Measurements from ENCODE around the gene INPP5D. TPM values are rescaled to one million over a fixed set of nuclear protein-coding genes. Genes with fewer than 3 reads are reported as not detected.

The INPP5D gene
- total and polyA plus RNA-seq, 2 of the 13 experiments (the other 11 are each of a cell fraction or from before 2014, with no cell fraction given): 16.7 to 18.0 TPM

DNA sequence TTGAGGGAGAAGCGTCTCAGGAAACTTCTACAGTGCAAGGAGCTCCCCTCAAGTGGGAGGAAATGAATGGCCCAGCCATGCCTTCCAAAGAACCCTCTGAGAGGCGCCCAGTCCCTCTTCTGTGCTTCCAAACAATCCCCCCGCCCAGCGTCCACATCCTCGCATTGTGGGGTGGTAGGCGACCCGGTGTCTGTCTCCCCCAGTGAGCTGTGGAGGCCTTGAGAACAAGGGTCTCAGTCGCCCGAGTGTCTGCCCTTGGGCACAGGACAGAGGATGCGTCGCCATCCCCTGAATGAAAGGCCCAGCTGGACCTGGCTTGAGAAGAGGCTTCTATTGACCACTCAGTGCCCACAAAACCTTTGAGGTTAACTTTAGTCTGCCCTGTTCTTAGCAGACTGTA, 29.7 kb downstream of the INPP5D start:
- ChIA-PET CTCF (ENCODE audit: low intra/inter-chr PET ratio, low total read pairs) (no interaction called here), POLR2A (no interaction called here)
- no peak for TF ChIP-seq ZNF296 (CRISPR knock-in tag; conservative IDR thresholded peaks at IDR 0.05)
- no peak for TF ChIP-seq HES4 (CRISPR knock-in tag; IDR thresholded peaks at IDR 0.05; ENCODE audit: borderline replicate concordance)
- TF ChIP-seq ZNF256 (CRISPR knock-in tag; conservative IDR thresholded peaks at IDR 0.05): no peak
- TF ChIP-seq, protein P1, sequence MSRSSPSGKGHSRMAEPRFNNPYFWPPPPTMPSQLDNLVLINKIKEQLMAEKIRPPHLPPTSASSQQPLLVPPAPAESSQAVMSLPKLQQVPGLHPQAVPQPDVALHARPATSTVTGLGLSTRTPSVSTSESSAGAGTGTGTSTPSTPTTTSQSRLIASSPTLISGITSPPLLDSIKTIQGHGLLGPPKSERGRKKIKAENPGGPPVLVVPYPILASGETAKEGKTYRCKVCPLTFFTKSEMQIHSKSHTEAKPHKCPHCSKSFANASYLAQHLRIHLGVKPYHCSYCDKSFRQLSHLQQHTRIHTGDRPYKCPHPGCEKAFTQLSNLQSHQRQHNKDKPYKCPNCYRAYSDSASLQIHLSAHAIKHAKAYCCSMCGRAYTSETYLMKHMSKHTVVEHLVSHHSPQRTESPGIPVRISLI (CRISPR knock-in tag; IDR thresholded peaks at IDR 0.05; ENCODE audit: borderline replicate concordance): no peak
- TF ChIP-seq FOXA1 (IDR thresholded peaks at IDR 0.05): no peak
- TF ChIP-seq FOXA1 (CRISPR knock-in tag; IDR thresholded peaks at IDR 0.05): no peak
- no peak for TF ChIP-seq DZIP1 (CRISPR knock-in tag; IDR thresholded peaks at IDR 0.05)
- TF ChIP-seq KMT2A (CRISPR knock-in tag; IDR thresholded peaks at IDR 0.05): no peak
- TF ChIP-seq HNF4A (CRISPR knock-in tag; IDR thresholded peaks at IDR 0.05): no peak
- no peak for TF ChIP-seq ZNF12 (CRISPR knock-in tag; IDR thresholded peaks at IDR 0.05)
- TF ChIP-seq KDM4B (CRISPR knock-in tag; IDR thresholded peaks at IDR 0.05): no peak
- no peak for TF ChIP-seq GATAD2A (CRISPR knock-in tag; IDR thresholded peaks at IDR 0.05)
- no peak for TF ChIP-seq TBX2 (CRISPR knock-in tag; IDR thresholded peaks at IDR 0.05; ENCODE audit: borderline replicate concordance)
- no peak for TF ChIP-seq PHF21A (CRISPR knock-in tag; IDR thresholded peaks at IDR 0.05)
- TF ChIP-seq, protein P2, sequence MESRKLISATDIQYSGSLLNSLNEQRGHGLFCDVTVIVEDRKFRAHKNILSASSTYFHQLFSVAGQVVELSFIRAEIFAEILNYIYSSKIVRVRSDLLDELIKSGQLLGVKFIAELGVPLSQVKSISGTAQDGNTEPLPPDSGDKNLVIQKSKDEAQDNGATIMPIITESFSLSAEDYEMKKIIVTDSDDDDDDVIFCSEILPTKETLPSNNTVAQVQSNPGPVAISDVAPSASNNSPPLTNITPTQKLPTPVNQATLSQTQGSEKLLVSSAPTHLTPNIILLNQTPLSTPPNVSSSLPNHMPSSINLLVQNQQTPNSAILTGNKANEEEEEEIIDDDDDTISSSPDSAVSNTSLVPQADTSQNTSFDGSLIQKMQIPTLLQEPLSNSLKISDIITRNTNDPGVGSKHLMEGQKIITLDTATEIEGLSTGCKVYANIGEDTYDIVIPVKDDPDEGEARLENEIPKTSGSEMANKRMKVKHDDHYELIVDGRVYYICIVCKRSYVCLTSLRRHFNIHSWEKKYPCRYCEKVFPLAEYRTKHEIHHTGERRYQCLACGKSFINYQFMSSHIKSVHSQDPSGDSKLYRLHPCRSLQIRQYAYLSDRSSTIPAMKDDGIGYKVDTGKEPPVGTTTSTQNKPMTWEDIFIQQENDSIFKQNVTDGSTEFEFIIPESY (CRISPR knock-in tag; IDR thresholded peaks at IDR 0.05): no peak
- TF ChIP-seq, protein P3, sequence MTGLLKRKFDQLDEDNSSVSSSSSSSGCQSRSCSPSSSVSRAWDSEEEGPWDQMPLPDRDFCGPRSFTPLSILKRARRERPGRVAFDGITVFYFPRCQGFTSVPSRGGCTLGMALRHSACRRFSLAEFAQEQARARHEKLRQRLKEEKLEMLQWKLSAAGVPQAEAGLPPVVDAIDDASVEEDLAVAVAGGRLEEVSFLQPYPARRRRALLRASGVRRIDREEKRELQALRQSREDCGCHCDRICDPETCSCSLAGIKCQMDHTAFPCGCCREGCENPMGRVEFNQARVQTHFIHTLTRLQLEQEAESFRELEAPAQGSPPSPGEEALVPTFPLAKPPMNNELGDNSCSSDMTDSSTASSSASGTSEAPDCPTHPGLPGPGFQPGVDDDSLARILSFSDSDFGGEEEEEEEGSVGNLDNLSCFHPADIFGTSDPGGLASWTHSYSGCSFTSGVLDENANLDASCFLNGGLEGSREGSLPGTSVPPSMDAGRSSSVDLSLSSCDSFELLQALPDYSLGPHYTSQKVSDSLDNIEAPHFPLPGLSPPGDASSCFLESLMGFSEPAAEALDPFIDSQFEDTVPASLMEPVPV (CRISPR knock-in tag; IDR thresholded peaks at IDR 0.05): no peak
- TF ChIP-seq KLF12 (CRISPR knock-in tag; IDR thresholded peaks at IDR 0.05; ENCODE audit: borderline replicate concordance): no peak
- no peak for TF ChIP-seq TAF1 (CRISPR knock-in tag; IDR thresholded peaks at IDR 0.05)
- H3K9ac ChIP-seq (ENCODE audit: insufficient read depth, low read depth, low read length): no peak overlapping the region
- no peak overlapping the region for H3K4me2 ChIP-seq (ENCODE audit: low read depth, low read length)
- peaks cover 21% of the 10 kb centered on the region for H3K4me1 ChIP-seq (ENCODE audit: insufficient read depth, low read length)
- no peak overlapping the region for H3K4me3 ChIP-seq (replicated peaks in 1 of 3; ENCODE audit: insufficient read depth in 1 of 3, low read depth in 2 of 3, low read length in 3 of 3)
- ATAC-seq (no peak), DNase-seq (ENCODE audit: low spot score) (no peak), FAIRE-seq (no peak)
- H4K20me1 ChIP-seq (ENCODE audit: insufficient read depth, low read length): no peaks in the 10 kb centered on the region
- no peak overlapping the region for H3K27ac ChIP-seq (ENCODE audit: extremely low read length, insufficient read depth, low read length)
- no peaks in the 10 kb centered on the region for H3K27me3 ChIP-seq (ENCODE audit: control insufficient read depth in 1 of 2, insufficient read depth in 2 of 2, low read length in 2 of 2)
- in situ Hi-C loops (cut with HindIII; ENCODE audit: extremely low pct_ligation_motif_present, low pct_unique_long_range_greater_than_20kb) (no loop called here), intact Hi-C loops (cut with micrococcal nuclease; ENCODE audit: unreplicated experiment) (no loop called here)
- no peaks in the 10 kb centered on the region for H3K79me2 ChIP-seq (ENCODE audit: insufficient read depth, low read length)
- H3K9me3 ChIP-seq (ENCODE audit: low read length): no peaks in the 10 kb centered on the region
- H2AFZ ChIP-seq (ENCODE audit: low read length): no peak overlapping the region
- peaks cover 1 to 12% of the 10 kb centered on the region in 2 experiments; a peak in 1 of 5 replicates for H3K36me3 ChIP-seq (replicated peaks in 1 of 2; ENCODE audit: control insufficient read depth in 1 of 2, insufficient read depth in 2 of 2, low read length in 2 of 2)
- WGBS (ENCODE audit: low lambda C conversion rate): 97% methylated on average over 5 of the region's 11 CpGs
- no TSS peak for BruUV-seq (replicated peaks)
